Muscle of leg (tissue), 11 donors: ENCODE data around the gene LRP1B. TPM values are rescaled to one million over a fixed set of nuclear protein-coding genes. Genes with fewer than 3 reads are reported as not detected.

Experiments used
- DNase-seq: peaks from one replicate; pipeline ENCODE4 v3.0.0; 2013
- H3K27ac ChIP-seq: one replicate; pipeline ENCODE4 v1.5.1; 2013; ENCODE audit warnings: mild to moderate bottlenecking, low read length, control low read depth
- H3K27me3 ChIP-seq: one replicate; pipeline ENCODE4 v1.6.1; 2013; ENCODE audit warnings: low read length; ENCODE audit not compliant: control insufficient read depth, insufficient read depth
- H3K36me3 ChIP-seq: one replicate; pipeline ENCODE4 v1.6.1; 2013; ENCODE audit warnings: low read length; ENCODE audit not compliant: control insufficient read depth, insufficient read depth
- H3K4me1 ChIP-seq: one replicate; pipeline ENCODE4 v1.6.1; 2013; ENCODE audit warnings: low read length; ENCODE audit not compliant: control insufficient read depth, insufficient read depth
- H3K4me3 ChIP-seq: one replicate; pipeline ENCODE4 v1.5.1; 2013; ENCODE audit warnings: low read length, control low read depth
- H3K9me3 ChIP-seq: replicated peaks from 2 replicates; pipeline ENCODE4 v1.6.1; 2013; ENCODE audit warnings: low read depth, low read length; ENCODE audit not compliant: control insufficient read depth
- WGBS: methylation state at CpG from one replicate; pipeline ENCODE4 v1.1.5; 2013; ENCODE audit warnings: missing lambda C conversion rate; ENCODE audit not compliant: insufficient coverage; 5-methylcytosine and 5-hydroxymethylcytosine counted together
- polyA plus RNA-seq, 8 donors: library from polyadenylated mRNA; unstranded; fragments of 120-200 nt; gene quantifications; one replicate each; pipeline versions ENCODE4 v1.2.1 to v1.2.3, GENCODE V29; 2013; ENCODE audit warnings: inconsistent platforms in 1 of 8, low replicate concordance in 1 of 8; ENCODE audit not compliant: insufficient read length in 8 of 8, insufficient read depth in 1 of 8
- total RNA-seq: library from RNA; stranded (reverse); fragments of 120-200 nt; gene quantifications from one replicate; pipeline ENCODE4 v1.2.4, GENCODE V29; 2013

Gene LRP1B
- total and polyA plus RNA-seq, 9 donors = 0.84 to 2.3 (median 1.4) TPM

DNA sequence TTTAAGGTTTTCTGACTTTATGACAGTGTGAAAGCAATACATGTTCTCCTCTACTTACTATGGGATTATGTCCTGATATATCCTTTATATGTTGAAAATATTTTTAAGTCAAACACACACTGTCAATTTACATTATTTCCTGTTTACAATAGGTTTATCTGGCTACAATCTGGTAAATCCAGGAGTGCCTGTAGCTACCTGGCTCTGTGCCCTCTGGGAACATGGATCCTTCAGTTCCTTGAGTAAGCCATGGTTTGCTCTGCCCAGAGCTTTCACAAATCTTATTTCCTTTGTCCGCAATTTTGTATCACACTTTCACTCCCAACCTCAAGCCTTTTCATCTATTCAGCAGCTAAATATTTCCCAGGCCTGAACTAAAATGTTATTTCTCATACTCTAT, 1768.5 kb downstream of the LRP1B start:
- Histone ChIP-seq H3K4me1 (no peaks in the 10 kb centered on the region), H3K27me3 (no peaks in the 10 kb centered on the region), H3K27ac (no peak overlapping the region), H3K36me3 (no peaks in the 10 kb centered on the region), H3K4me3 (no peak overlapping the region), H3K9me3 (no peaks in the 10 kb centered on the region)
- DNase-seq = no peak
- no CpG with 5 or more reads among the region's 1 CpG for WGBS

DNA sequence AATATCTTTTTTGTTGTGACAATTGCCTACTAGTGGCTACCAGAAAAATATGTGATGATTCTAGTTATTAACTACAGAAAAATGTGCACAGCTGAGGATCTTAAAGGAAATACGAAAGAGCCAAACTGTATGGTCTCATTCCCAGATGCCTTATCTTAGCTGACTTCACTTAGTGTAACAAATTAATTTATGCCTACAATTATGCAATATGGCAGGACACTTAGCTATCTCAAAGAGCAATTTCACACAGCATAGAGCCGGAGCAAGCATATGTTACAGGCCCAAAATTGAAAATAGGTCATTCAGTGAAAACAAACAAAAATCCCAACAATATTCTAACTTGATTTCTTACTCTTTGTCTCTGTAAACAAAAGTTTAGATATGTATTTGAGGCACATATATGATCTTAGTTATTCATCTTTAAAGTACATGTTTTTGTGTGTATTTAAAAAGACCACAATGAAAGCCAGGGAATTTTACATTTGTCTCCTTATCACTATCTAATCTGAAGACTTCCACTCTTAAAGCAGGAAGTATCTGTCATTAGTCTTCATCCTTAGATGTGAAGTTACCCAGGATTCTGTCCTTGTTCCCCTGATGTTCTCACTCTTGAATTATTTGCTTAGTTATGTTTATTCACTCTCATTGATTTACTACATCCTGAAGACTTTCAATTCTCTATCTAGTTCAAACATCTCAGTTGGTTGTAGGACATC, 1771.6 kb downstream of the LRP1B start:
- DNase-seq = peak; percentile 22
- Histone ChIP-seq H3K36me3 (no peaks in the 10 kb centered on the region), H3K4me3 (no peak overlapping the region), H3K27me3 (no peaks in the 10 kb centered on the region), H3K4me1 (no peaks in the 10 kb centered on the region), H3K9me3 (no peaks in the 10 kb centered on the region), H3K27ac (no peak overlapping the region)
- no CpG with 5 or more reads among the region's 2 CpGs for WGBS

DNA sequence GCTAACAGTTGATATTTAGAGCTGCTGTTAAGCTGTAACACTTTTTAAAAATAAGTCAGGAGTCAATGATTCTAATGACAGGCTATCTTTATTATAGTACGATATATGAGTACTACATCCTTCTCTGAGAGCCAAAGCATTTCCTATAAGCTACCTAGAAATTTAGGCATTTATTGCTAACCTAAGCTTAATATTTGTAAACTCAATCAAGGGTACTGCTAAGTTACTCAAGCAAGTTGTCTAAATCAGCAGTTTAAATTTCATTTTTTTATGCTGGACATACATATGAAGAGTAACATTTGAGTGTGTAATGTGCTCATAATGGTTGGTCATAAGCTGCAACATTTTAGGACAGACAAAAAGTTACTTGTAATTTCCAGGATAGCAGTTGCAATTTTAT, 1774.1 kb downstream of the LRP1B start:
- H3K27ac ChIP-seq = no peak overlapping the region
- no peaks in the 10 kb centered on the region for H3K9me3 ChIP-seq
- DNase-seq = no peak
- H3K36me3 ChIP-seq = no peaks in the 10 kb centered on the region
- no peak overlapping the region for H3K4me3 ChIP-seq
- WGBS = no CpG with 5 or more reads among the region's 1 CpG
- no peaks in the 10 kb centered on the region for H3K4me1 ChIP-seq
- no peaks in the 10 kb centered on the region for H3K27me3 ChIP-seq

DNA sequence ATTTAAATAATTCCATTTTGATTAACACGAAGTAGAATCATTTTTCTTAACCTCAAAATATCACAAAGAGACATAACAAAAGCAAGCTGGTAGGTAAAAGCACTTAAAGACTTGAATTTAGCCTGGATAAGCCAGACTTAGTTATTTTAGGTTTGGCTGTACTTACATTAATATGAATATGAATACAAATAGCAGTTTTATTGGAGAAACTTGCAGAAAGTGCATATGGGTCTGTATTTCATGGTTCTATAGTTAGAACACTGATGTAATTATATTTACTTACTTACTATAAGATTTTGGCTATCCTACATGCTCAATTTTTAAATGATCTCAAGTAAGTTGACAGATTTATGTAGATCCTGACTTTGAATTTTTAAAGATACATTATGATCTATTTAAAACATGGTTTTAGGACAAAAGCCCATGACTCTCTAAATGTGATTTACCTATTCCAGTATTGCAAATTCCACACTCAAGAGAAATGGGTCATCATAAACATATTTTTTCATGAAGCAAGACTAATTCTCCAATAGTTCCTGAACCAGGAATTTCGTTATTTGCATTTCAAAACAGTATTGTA, 1775.2 kb downstream of the LRP1B start:
- Histone ChIP-seq H3K36me3 (no peaks in the 10 kb centered on the region), H3K4me1 (no peaks in the 10 kb centered on the region), H3K27ac (no peak overlapping the region), H3K9me3 (no peaks in the 10 kb centered on the region), H3K27me3 (no peaks in the 10 kb centered on the region), H3K4me3 (no peak overlapping the region)
- DNase-seq = no peak
- WGBS = no CpG with 5 or more reads among the region's 2 CpGs

DNA sequence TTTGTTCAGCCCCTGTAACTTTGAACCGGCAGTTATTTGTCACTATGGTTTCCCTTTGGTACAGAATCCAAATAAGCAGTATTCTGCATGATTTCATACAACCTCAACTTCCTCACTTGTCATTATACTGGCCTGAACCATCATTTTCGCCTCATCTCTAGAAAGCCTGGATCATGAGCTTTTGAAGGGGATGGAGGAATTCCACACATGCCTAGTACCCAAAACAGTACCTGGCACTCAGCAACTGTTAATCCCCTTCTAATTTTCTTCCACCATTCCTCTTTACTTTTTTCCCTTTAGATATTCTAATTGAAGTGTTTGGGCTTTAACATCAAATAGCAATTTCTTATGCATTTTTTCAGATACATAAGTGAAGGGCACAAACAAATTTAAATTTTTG, 1776.3 kb downstream of the LRP1B start:
- WGBS = 100% methylated on average over 2 of the region's 2 CpGs
- Histone ChIP-seq H3K4me3 (no peak overlapping the region), H3K36me3 (no peaks in the 10 kb centered on the region), H3K27me3 (no peaks in the 10 kb centered on the region), H3K9me3 (no peaks in the 10 kb centered on the region), H3K27ac (no peak overlapping the region), H3K4me1 (no peaks in the 10 kb centered on the region)
- no peak for DNase-seq

DNA sequence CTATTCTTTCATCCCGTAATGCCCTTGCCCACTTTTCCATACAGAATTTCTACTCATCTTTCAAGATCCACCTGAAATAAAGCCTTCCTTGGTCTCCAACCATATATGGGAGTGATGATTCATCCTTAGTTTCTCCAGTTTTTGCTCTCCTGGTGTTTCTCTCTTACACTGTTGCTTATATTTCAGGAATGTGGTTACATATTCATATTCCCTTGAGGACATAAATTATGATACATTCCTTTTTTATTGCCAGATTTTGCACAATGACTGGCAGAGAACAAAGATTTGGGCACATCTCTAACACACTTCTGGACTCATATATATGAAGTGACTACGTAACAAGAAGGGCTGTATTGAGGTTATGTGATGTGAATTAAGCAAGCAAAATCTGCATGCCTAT, 1777.3 kb downstream of the LRP1B start:
- Histone ChIP-seq H3K27me3 (no peaks in the 10 kb centered on the region), H3K4me3 (no peak overlapping the region), H3K27ac (no peak overlapping the region), H3K9me3 (no peaks in the 10 kb centered on the region), H3K36me3 (no peaks in the 10 kb centered on the region), H3K4me1 (no peaks in the 10 kb centered on the region)
- WGBS = no CpG with 5 or more reads among the region's 2 CpGs
- no peak for DNase-seq

DNA sequence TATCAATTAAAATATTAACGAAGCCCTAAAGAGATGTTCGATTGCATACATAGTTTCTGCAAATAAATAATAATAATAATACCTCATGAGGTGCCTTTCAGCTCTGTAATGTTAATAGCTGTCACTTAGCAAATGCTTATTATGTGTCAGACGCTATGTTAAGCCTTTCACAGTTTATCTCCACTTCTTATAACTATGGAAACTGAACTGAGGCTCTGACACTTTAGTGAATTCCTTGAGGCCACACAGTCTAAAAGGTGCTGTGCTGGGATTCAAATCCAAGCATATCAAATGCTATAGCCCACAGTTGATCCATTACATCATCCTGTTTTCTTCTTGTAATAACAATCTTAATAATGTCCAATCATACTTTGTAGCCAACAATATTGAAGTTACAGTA, 1779.1 kb downstream of the LRP1B start:
- H3K9me3 ChIP-seq = no peaks in the 10 kb centered on the region
- no CpG with 5 or more reads among the region's 3 CpGs for WGBS

DNA sequence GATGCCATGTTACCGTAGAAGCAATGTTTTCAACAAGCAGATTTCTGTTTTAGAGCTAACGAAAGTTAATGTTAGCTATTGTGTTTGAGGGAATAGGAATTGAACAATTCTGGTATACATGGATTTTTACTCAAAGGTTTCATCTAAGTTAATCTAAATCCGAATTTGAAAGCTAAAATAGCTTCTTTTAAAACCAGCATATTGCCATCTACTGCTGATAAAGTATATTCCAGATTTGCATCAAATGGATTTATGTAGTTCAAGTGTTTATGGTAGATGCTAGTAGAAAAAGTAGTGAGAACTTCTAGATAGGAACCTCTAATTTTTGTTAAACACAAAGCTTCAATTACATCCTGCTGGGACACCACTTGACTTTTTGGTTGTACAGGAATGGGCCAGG, 1781.1 kb downstream of the LRP1B start:
- Histone ChIP-seq H3K4me3 (no peak overlapping the region), H3K27ac (no peak overlapping the region), H3K27me3 (no peaks in the 10 kb centered on the region), H3K4me1 (no peaks in the 10 kb centered on the region), H3K36me3 (no peaks in the 10 kb centered on the region), H3K9me3 (no peaks in the 10 kb centered on the region)
- DNase-seq = peak; percentile 5
- WGBS = no CpG with 5 or more reads among the region's 3 CpGs

More for the DNA sequence above, 1779.1 kb downstream of the LRP1B start:
- Histone ChIP-seq H3K4me3 (no peak overlapping the region), H3K27ac (no peak overlapping the region), H3K4me1 (no peaks in the 10 kb centered on the region), H3K27me3 (no peaks in the 10 kb centered on the region), H3K36me3 (no peaks in the 10 kb centered on the region)
- DNase-seq = no peak

DNA sequence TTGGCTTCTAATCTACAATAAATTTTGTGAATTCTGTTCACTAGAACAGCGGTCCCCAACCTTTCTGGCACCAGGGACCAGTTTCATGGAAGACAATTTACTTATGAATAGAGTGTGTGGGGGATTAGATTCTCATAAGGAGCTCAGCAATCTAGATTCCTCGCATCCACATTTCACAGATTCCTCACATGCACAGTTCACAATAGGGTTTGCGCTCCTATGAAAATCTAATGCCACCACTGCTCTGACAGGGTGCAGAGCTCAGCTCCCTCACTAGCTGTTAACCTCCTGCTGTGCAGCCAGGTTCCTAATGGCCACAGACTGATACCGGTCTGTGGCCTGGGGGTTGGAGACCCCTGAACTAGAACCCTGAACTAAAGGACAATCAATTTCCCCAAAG, 1782.0 kb downstream of the LRP1B start:
- Histone ChIP-seq H3K9me3 (no peaks in the 10 kb centered on the region), H3K4me1 (no peaks in the 10 kb centered on the region), H3K27me3 (no peaks in the 10 kb centered on the region), H3K4me3 (no peak overlapping the region), H3K27ac (no peak overlapping the region), H3K36me3 (no peaks in the 10 kb centered on the region)
- 77% methylated on average over 3 of the region's 4 CpGs for WGBS
- no peak for DNase-seq

DNA sequence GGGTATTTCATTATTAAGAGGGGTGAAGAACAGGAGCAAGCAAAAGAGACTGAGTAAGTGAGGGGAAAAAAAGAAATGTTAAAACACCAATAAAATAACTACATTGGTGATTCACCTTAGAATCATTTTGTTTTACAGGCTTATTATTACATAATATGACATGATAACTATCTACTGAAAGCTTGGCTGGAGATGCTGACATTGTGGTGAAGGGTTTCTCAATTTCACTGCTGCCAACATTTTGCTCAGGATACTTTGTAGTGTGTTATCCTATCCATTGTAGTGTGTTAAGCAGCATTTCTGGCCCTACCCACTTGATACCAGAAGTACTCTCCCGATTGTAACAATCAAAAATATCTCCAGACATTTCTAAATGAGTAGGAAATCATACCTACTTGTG, 1786.0 kb downstream of the LRP1B start:
- no peak overlapping the region for H3K27ac ChIP-seq
- H3K36me3 ChIP-seq = no peaks in the 10 kb centered on the region
- DNase-seq = no peak
- no peaks in the 10 kb centered on the region for H3K9me3 ChIP-seq
- no peaks in the 10 kb centered on the region for H3K4me1 ChIP-seq
- WGBS = no CpG with 5 or more reads among the region's 1 CpG
- H3K4me3 ChIP-seq = no peak overlapping the region
- no peaks in the 10 kb centered on the region for H3K27me3 ChIP-seq
